ENCODE results near the gene RUFY1. TPM values are rescaled to one million over a fixed set of nuclear protein-coding genes. Genes with fewer than 3 reads are reported as not detected.

Gene RUFY1
- total and polyA plus RNA-seq, 2 of the 13 experiments (the other 11 are each of a cell fraction or from before 2014, with no cell fraction given) = 19.9 to 31.9 TPM

- TF ChIP-seq ZNF687 (CRISPR knock-in tag; IDR thresholded peaks at IDR 0.05) = peak; percentile 86
Measured at GRCh38 chr5:179530069-179530998, 20.0 kb upstream of the RUFY1 start (continued).

- Histone ChIP-seq H3K9me3 (ENCODE audit: low read length) (no peaks in the 10 kb centered on the region), H3K4me3 (replicated peaks in 1 of 3; ENCODE audit: insufficient read depth in 1 of 3, low read depth in 2 of 3, low read length in 3 of 3) (no peak overlapping the region), H3K4me2 (ENCODE audit: low read depth, low read length) (no peak overlapping the region), H3K27ac (ENCODE audit: extremely low read length, insufficient read depth, low read length) (no peak overlapping the region), H3K27me3 (ENCODE audit: control insufficient read depth in 1 of 2, insufficient read depth in 2 of 2, low read length in 2 of 2) (peaks cover 0 to 2% of the 10 kb centered on the region in 2 experiments; a peak in 1 of 5 replicates), H3K4me1 (ENCODE audit: insufficient read depth, low read length) (peaks cover 20% of the 10 kb centered on the region), H4K20me1 (ENCODE audit: insufficient read depth, low read length) (no peaks in the 10 kb centered on the region), H2AFZ (ENCODE audit: low read length) (no peak overlapping the region), H3K9ac (ENCODE audit: insufficient read depth, low read depth, low read length) (no peak overlapping the region), H3K79me2 (ENCODE audit: insufficient read depth, low read length) (no peaks in the 10 kb centered on the region), H3K36me3 (replicated peaks in 1 of 2; ENCODE audit: control insufficient read depth in 1 of 2, insufficient read depth in 2 of 2, low read length in 2 of 2) (no peaks in the 10 kb centered on the region)
- FAIRE-seq = no peak
- CTCF ChIA-PET (ENCODE audit: low intra/inter-chr PET ratio, low total read pairs) = no interaction called here
- no peak for DNase-seq (ENCODE audit: low spot score)
- ATAC-seq = no peak
- in situ Hi-C loops (cut with HindIII; ENCODE audit: extremely low pct_ligation_motif_present, low pct_unique_long_range_greater_than_20kb) = no loop called here
- intact Hi-C loops (cut with micrococcal nuclease; ENCODE audit: unreplicated experiment) = no loop called here
- POLR2A ChIA-PET = no interaction called here
- 76% methylated on average over 6 of the region's 6 CpGs for WGBS (ENCODE audit: low lambda C conversion rate)
- TF ChIP-seq TOPORS (CRISPR knock-in tag; IDR thresholded peaks at IDR 0.05) (no peak), ELK4 (CRISPR knock-in tag; IDR thresholded peaks at IDR 0.05; ENCODE audit: borderline replicate concordance) (no peak), SNRNP70 (IDR thresholded peaks at IDR 0.05; ENCODE audit: low read depth, low read length) (no peak), ZNF136 (CRISPR knock-in tag; IDR thresholded peaks at IDR 0.05; ENCODE audit: low read depth) (no peak), NCOA5 (CRISPR knock-in tag; IDR thresholded peaks at IDR 0.05) (no peak), CERS6 (CRISPR knock-in tag; IDR thresholded peaks at IDR 0.05) (no peak), SOX6 (IDR thresholded peaks at IDR 0.05) (no peak), SOX6 (CRISPR knock-in tag; IDR thresholded peaks at IDR 0.05) (no peak), ZSCAN29 (CRISPR knock-in tag; conservative IDR thresholded peaks at IDR 0.05) (no peak), GTF2F1 (IDR thresholded peaks at IDR 0.05; ENCODE audit: low read length) (no peak)
- no TSS peak for BruUV-seq (replicated peaks)
Measured at GRCh38 chr5:179533024-179533423, 17.3 kb upstream of the RUFY1 start.
